Calu3 (cell line): ENCODE measurements around the gene TSPAN5. TPM values are rescaled to one million over a fixed set of nuclear protein-coding genes. Genes with fewer than 3 reads are reported as not detected.

Source experiments
- BruUV-seq: library from RNA; stranded (reverse); fragments of 400-500 nt; replicated peaks from 2 replicates; lab custom pipeline; 2021; lab: Mats Ljungman, UMichigan
- CTCF ChIA-PET: fragments of 300-600 bp; sonication (Branson Sonifier 250); formaldehyde crosslinking; loops from one replicate; lab custom pipeline; 2022; ENCODE audit warnings: antibody characterized with exemption; lab: Charles Lee
- DNase-seq: peaks from one replicate; pipeline ENCODE4 v3.0.0; 2022
- H3K27ac Mint-ChIP-seq: one replicate; pipeline ENCODE4 v1.8.0; 2022; ENCODE audit warnings: mixed read lengths; ENCODE audit not compliant: unreplicated experiment
- H3K27me3 Mint-ChIP-seq: one replicate; pipeline ENCODE4 v1.8.0; 2022; ENCODE audit warnings: mixed read lengths; ENCODE audit not compliant: unreplicated experiment
- H3K36me3 Mint-ChIP-seq: one replicate; pipeline ENCODE4 v1.8.0; 2022; ENCODE audit warnings: mild to moderate bottlenecking, moderate library complexity, mixed read lengths; ENCODE audit not compliant: insufficient read depth, unreplicated experiment
- H3K4me1 Mint-ChIP-seq: one replicate; pipeline ENCODE4 v1.8.0; 2022; ENCODE audit warnings: mild to moderate bottlenecking, low read depth, mixed read lengths; ENCODE audit not compliant: unreplicated experiment
- H3K4me3 Mint-ChIP-seq: one replicate; pipeline ENCODE4 v1.8.0; 2022; ENCODE audit warnings: mild to moderate bottlenecking, low read depth, moderate library complexity, mixed read lengths; ENCODE audit not compliant: unreplicated experiment
- H3K9me3 Mint-ChIP-seq: one replicate; pipeline ENCODE4 v1.8.0; 2022; ENCODE audit warnings: low read depth, mixed read lengths; ENCODE audit not compliant: unreplicated experiment
- intact Hi-C: fragments of 100-400 bp; cut with micrococcal nuclease; formaldehyde crosslinking; loops from one replicate; pipeline ENCODE4 v1.10.0; 2022; ENCODE audit not compliant: unreplicated experiment
- total RNA-seq: library from RNA; stranded (reverse); gene quantifications from 2 replicates; pipeline ENCODE4 v1.2.3, GENCODE V29; 2022
- TF ChIP-seq, protein P1 (sequence below): fragments of 200-600 bp; IDR thresholded peaks from one replicate; pipeline ENCODE4 v1.8.0; 2022; ENCODE audit warnings: antibody characterized with exemption; ENCODE audit not compliant: unreplicated experiment

The TSPAN5 gene
- total RNA-seq, 1 experiment from 2014 or later = 4.8 TPM

DNA sequence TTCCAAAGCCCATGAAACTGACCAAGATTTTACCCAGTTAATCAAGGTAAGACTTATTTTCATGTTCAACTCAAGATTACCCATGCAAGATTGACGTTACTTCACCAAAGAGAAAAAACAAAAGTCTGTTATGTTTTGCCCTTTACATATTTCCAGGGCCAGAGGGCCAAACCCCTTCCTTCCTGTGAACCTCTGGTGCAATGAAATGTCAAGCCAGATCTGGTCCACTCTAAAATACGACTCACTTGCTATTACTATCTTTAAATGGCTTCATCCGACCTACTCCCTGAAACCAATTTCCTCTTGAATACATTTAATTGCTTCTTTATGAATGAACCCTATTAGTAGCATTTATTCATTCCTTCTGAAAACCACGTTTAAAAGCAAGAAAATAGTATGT lies 33.0 kb downstream of the TSPAN5 start:
- Mint-ChIP-seq H3K4me1 (peaks cover 41% of the 10 kb centered on the region), H3K4me3 (no peak overlapping the region), H3K36me3 (no peaks in the 10 kb centered on the region), H3K9me3 (no peaks in the 10 kb centered on the region), H3K27me3 (no peaks in the 10 kb centered on the region), H3K27ac (no peak overlapping the region)
- no TSS peak for BruUV-seq
- intact Hi-C loops = no loop called here
- DNase-seq = no peak
- CTCF ChIA-PET = no interaction called here
- TF ChIP-seq, protein P1, sequence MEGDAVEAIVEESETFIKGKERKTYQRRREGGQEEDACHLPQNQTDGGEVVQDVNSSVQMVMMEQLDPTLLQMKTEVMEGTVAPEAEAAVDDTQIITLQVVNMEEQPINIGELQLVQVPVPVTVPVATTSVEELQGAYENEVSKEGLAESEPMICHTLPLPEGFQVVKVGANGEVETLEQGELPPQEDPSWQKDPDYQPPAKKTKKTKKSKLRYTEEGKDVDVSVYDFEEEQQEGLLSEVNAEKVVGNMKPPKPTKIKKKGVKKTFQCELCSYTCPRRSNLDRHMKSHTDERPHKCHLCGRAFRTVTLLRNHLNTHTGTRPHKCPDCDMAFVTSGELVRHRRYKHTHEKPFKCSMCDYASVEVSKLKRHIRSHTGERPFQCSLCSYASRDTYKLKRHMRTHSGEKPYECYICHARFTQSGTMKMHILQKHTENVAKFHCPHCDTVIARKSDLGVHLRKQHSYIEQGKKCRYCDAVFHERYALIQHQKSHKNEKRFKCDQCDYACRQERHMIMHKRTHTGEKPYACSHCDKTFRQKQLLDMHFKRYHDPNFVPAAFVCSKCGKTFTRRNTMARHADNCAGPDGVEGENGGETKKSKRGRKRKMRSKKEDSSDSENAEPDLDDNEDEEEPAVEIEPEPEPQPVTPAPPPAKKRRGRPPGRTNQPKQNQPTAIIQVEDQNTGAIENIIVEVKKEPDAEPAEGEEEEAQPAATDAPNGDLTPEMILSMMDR = no peak

DNA sequence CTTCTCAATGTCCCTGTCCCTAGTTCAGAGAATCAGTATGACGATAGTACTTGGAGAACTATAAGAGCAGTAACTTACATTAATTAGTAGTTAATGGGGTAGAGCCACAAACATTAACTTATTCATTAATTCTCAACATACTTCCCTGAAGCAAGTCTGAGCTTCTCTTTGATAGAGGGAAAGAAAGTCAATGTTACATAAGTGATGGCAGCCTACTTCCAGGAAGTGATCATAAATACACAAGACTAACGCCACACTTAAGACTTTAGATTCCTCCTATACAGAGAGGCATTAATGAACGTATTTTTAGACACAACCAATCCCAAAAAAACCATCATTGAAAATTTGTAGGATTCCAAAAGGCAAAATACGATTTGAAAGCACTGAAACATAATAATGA lies 33.8 kb downstream of the TSPAN5 start:
- CTCF ChIA-PET = no interaction called here
- Mint-ChIP-seq H3K27me3 (no peaks in the 10 kb centered on the region), H3K36me3 (no peaks in the 10 kb centered on the region), H3K27ac (no peak overlapping the region), H3K9me3 (no peaks in the 10 kb centered on the region), H3K4me1 (peaks cover 41% of the 10 kb centered on the region), H3K4me3 (no peak overlapping the region)
- TF ChIP-seq, protein P1 = no peak
- BruUV-seq = no TSS peak
- DNase-seq = no peak
- intact Hi-C loops = no loop called here

DNA sequence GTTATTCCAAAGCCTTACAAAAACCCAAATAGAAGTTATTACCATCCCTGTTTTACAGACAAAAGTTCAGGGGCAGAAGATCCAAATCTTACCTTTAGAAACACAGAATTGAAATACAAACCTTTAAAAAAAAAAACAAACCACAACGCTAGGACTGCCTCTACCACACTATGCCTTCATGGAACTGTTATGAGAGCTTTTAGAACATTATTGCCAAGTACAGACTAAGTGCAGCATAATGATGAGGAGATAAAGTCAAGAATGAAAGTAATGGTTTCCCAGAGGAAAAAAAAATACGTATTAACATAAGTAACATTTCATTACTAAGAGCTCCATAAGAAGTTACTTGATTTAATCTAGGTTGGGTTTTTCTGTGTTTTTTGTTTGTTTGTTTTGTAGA lies 34.3 kb downstream of the TSPAN5 start:
- CTCF ChIA-PET = no interaction called here
- Mint-ChIP-seq H3K4me1 (peaks cover 41% of the 10 kb centered on the region), H3K27ac (no peak overlapping the region), H3K36me3 (no peaks in the 10 kb centered on the region), H3K27me3 (no peaks in the 10 kb centered on the region), H3K9me3 (no peaks in the 10 kb centered on the region), H3K4me3 (no peak overlapping the region)
- TF ChIP-seq, protein P1 = no peak
- DNase-seq = no peak
- intact Hi-C loops = no loop called here
- BruUV-seq = no TSS peak

DNA sequence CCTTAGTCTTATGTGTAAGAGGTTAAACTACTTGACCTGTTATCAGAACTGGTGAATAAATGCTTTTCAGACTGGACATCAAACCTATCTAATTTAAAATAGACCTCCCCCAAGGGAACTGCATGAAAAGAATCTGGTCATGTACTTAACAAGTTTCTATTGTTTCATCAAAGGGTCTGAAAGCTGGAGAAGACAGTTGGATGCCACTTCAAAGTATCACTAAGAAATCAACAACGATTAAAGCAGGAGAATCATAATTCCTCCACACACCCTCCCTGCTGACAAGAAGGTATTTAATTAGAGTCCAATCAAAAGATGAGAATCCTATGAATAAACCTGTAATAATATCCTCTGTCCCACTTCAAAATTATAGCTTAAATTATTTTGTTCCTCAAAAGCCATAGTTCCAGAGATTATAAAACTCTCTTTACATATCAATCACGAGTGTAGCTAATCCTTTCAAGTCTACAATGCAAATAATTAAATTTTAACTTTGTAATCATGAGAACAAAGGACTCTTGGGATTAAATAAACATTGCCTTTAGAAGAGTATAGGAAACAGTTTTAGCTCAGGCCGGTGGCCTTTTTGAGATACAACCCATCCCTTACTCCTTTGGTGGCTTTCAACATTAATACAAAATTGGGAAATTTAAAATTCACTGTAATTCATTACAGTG lies 35.1 kb downstream of the TSPAN5 start:
- intact Hi-C loops = no loop called here
- H3K9me3 Mint-ChIP-seq = no peaks in the 10 kb centered on the region
- CTCF ChIA-PET = no interaction called here
- TF ChIP-seq, protein P1 = no peak
- no peaks in the 10 kb centered on the region for H3K36me3 Mint-ChIP-seq
- no peaks in the 10 kb centered on the region for H3K27me3 Mint-ChIP-seq
- no TSS peak for BruUV-seq
- H3K4me1 Mint-ChIP-seq = peaks cover 41% of the 10 kb centered on the region
- no peak for DNase-seq
- no peak overlapping the region for H3K27ac Mint-ChIP-seq
- no peak overlapping the region for H3K4me3 Mint-ChIP-seq
